HG03280 (cell line): ENCODE data around the gene VCAN.

Experiments
- ATAC-seq: cut with Tn5 transposase; IDR thresholded peaks from one replicate; pipeline ENCODE4 v1.9.1; 2021; ENCODE audit warnings: mild to moderate bottlenecking, moderate library complexity; ENCODE audit not compliant: unreplicated experiment

VCAN gene

DNA sequence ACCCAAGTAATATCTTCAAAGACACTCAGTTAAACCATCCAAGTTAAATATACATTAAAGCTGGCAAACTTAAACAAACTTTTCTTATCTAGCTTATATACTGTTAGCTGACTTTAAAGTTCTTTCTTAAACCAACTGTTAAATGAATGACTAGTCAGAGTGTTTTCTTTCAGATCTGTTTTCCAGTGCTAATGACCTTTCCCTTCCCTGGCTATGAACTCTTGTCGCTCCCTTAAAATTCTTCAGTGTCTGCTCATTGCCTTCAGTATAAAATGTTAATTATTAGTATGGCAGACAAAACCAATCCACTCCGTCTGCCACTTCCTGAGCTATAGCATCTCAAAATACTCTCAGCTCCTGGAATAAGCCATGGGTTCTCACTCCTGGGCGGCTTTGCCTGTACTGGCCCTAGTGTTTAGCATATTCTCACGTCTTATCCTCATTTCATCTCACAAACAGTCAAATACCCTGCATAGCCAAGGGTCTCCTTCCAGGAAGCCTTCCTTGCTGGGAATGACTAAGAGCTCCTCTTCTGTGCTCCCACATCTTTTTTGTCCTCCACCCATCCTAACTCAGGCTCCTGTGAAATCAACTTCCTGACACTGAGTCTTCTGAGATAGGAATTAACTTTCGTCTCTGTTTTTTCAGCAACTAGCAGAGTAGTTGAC lies 87.7 kb downstream of the VCAN start:
- ATAC-seq = no peak

DNA sequence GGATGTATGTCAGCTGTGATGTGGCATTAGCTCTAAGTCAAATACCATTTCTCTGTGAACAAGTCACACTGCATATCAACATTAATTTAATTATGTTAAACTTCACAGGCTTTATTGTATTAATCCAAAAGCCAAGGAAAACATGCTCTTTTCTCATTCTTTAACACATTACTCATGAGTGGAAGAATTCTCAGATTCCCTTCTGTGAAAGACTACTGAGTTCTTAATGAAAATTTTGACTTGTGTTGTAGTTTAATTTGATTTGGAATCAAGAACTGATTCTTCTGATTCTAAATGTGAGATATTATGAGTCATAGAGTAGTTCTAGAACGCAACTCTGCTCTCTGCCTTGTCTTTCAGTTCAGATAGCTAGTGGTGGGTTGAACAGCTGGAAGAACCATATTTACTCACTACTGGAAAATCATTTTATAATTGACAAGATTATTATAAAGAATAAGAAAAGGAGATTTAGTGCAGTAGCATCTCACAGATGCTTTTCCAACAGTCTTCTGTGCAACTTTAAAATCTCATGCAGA lies 90.6 kb downstream of the VCAN start:
- no peak for ATAC-seq

DNA sequence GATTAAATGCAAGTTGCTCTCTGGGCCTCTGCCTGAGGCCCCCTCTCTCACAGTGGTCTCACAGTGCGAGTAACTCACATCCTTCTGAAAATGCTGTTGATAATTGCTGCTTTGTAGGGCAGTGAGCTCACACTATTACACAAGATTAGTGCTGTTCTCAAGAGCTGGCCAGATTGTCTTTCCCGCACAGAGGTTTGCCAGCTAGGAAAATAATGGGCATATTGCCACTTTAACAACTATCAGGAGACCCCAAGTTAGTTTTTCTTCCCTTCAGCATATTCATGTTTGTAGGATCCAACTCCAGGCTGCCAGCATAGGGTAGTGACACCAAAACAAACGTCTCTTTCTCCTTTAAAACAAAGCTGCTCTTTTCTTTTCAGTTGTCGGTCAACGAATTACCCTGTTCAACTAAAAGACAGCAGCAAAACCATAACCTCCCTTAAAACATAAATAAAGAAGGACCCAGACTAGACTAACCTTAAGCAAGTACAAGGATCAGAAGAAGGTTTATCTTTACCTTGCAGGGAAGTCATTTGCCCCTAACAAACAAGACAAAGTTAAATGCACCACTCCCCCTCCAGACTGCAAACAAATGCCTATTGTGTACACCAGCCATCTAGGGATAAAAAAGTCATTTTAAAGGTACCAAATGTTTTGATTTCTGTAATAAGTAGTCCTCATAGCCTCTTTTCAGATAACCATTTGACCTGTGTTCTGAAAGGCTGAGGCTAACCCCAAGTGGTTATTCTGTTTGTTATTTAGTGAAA lies 91.4 kb downstream of the VCAN start:
- ATAC-seq = no peak

GRCh38 chr5:83563631-83564030 lies 92.1 kb downstream of the VCAN start:
- ATAC-seq = no peak

DNA sequence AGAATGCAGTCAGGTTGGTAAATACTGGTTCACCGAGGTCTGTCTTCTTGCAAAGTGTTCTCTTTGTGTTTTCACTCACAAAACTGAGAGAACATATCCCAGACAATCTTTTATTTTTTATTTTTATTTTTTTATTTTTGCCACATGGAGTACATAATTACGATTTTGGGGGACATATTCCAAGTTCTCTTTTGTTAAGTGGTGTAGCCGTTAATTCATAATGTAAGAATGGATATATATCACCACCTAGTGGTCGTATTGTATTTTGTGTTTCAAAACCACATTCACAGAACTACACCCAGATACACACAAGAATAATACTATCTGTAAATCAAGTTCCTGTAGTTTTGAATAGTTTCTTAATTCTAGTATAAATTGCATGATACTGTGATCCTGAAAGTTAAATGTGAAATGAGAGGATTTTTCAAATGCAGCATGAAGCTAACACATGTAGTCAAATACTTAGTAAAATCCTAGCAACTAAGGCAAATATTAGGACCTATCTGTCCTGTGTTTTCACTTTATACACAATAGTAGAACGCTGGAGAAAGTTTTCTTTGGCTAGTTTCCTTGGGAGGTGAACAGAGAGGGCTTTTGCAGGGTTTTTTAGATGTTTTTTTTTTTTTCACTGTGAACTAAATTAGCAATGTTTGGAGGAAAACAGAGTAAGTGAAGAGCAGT lies 92.7 kb downstream of the VCAN start:
- ATAC-seq = peak; percentile 56

- no peak for ATAC-seq
Measured at GRCh38 chr5:83567741-83568140, 96.2 kb downstream of the VCAN start.

DNA sequence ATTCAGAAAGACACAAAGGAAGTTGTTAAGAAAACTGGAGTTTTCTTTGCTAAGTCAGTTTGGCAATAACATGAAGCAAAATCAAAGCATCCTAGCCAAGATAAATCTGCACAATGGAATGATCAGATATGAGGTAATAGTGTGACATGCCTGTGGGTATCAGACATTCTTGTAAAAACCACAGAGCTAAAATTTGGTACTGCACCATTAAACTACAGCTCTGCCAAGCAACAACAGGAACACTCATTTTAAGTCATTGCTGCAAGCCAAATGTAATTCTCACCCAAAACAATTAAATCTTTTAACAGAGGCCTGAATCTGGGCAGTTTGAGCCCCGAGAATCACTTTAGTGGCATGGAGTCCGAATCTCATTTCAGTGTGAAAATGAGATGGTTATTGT lies 96.6 kb downstream of the VCAN start:
- ATAC-seq = no peak

GRCh38 chr5:83570916-83571315 lies 99.4 kb downstream of the VCAN start:
- ATAC-seq = no peak

DNA sequence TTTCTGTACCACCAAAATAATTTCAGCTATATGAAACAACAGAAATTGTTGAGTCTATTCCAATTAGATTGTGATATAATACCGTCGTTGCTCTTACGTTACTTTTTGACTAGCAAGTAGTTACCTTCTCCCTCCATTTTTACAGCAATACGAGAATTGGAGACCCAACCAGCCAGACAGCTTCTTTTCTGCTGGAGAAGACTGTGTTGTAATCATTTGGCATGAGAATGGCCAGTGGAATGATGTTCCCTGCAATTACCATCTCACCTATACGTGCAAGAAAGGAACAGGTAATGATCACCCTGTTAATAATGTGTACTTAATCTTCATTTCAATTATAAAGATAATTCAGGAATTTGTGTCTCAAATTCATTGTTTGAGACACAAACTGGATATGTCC lies 100.7 kb downstream of the VCAN start:
- no peak for ATAC-seq

- no peak for ATAC-seq
Measured at GRCh38 chr5:83576341-83576740, 104.8 kb downstream of the VCAN start.

GRCh38 chr5:83577036-83577636 lies 105.6 kb downstream of the VCAN start:
- ATAC-seq = no peak

DNA sequence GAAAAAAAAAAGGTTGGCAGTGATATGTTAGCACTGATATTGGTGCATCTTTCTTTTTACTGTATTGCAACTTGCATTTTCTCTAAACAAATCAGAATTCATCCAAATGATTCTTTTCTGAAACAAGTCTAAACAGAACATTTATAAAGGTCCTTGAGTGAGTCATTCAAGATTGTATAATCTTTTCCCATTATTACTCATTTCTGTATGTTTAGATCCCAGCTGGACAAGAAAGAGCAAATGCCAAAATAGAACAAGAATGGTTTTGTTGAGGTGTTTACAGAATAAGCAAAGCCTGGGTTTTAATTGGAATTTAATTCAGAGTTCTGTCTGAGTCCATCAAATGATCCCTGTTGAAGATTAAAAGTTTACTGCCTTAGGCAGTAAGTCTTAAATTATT lies 112.3 kb downstream of the VCAN start:
- no peak for ATAC-seq

DNA sequence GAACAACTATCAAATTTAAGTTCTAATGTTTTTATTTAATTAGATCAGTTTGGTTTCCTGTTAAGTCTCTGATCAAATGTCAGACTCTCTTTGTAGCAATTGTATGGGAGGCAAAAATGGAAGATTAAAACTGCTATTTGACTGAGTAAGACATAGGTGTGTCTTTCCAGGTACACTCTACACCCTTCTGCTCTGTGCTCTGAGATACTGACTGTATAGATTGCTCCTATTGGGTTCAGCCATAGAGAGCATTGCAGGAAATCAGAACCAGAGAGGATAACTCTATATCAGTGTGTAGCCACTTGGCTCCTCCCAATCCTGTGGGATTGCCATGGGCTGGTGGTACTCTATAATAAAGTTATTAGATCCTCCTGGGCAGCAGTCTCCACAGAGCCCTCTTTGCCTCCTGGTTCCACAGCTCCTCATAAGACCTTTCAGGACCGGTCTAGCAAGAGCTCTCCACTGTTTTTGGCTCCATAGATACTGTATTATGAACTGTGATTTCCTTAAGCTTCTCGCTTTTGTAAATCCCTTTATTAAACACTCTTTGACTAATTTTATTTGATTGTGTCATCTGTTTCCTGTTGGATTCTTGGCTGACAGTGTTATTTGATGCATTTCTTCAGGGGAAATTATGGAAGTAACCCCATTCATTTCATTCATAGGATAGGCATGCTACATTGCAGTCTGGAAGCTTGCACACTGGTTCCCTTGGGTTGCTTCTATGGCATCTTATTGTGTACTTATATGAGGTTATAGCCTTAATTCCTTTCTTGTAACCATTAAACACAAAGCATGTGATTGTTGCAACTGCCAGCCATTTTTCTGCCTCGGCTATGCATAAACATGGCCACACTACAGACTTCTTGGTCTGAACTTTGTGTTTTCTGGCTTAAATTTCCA lies 115.6 kb downstream of the VCAN start:
- ATAC-seq = no peak

GRCh38 chr5:83589786-83590185 lies 118.2 kb downstream of the VCAN start:
- ATAC-seq = no peak

- ATAC-seq = no peak
Measured at GRCh38 chr5:83590966-83591365, 119.4 kb downstream of the VCAN start.

DNA sequence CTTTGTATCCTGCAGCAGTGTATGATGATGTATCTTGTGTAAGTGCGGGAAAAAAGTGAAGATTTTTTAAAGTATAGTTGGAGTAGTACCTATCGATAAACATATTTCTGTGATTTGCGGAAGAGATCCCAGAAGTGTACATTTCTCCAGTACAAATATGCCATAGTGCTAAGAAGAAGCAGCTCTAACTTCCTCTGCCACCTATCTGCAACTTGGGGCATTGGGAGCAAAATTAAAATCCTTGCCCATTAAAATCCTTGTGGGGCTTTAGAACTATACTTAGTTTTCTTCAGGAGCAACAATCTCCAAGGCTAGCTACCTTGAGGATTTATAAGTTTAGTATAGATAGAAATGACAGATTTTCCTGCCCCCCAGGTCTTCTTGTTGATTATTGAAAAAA lies 123.7 kb downstream of the VCAN start:
- no peak for ATAC-seq

DNA sequence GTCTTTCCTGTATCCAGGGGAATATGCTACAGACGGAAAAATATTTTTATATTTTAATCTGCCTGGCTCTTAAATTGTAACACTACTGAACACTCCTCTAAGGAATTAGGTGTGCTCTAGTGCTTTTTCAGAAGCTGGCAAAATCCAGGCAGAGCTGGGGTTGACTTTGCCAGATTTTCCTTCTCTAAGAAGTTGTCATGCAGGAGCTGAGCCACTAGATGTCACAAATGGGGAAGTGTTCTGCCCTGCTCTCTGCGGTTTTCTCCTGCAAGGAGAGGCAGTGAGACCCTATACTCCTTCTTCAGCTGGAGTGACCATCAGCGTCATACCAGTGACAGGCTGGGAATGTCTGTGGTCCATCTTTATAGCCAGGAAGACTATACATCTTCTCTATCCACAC lies 136.6 kb downstream of the VCAN start:
- no peak for ATAC-seq

- ATAC-seq = no peak
Measured at GRCh38 chr5:83614841-83615240, 143.3 kb downstream of the VCAN start.

GRCh38 chr5:83628360-83628759 lies 156.8 kb downstream of the VCAN start:
- ATAC-seq = no peak
